Epithelial cell of esophagus (primary cell): ENCODE results near the gene ANTXRL.
"Not testable (repeated sequence)": the region's sequence is repeated elsewhere in the genome, so short reads cannot be mapped to it uniquely, and the experiment has no call there.

Source experiments
- DNase-seq: peaks from one replicate; pipeline ENCODE4 v3.0.0; 2010; ENCODE audit warnings: low read depth
- H3K4me3 ChIP-seq: 2 replicates; pipeline ENCODE4 v1.5.1; 2011; ENCODE audit warnings: mild to moderate bottlenecking, low read length, control low read depth
- CTCF ChIP-seq: IDR thresholded peaks from 2 replicates; pipeline ENCODE4 v1.5.1; 2011; ENCODE audit warnings: low read depth, mild to moderate bottlenecking, low read length, control low read depth, inconsistent platforms; ENCODE audit not compliant: insufficient read depth; ENCODE audit errors: missing control alignments

Gene ANTXRL

GRCh38 chr10:46296641-46297141 lies 9.9 kb downstream of the ANTXRL start:
- DNase-seq = no peak
- no peak for TF ChIP-seq CTCF
- H3K4me3 ChIP-seq = no peak overlapping the region

GRCh38 chr10:46297406-46298204 lies 10.8 kb downstream of the ANTXRL start:
- no peak overlapping the region for H3K4me3 ChIP-seq
- TF ChIP-seq CTCF = no peak
- DNase-seq = no peak

GRCh38 chr10:46298477-46299285 lies 11.9 kb downstream of the ANTXRL start:
- no peak for DNase-seq
- TF ChIP-seq CTCF = no peak
- no peak overlapping the region for H3K4me3 ChIP-seq

GRCh38 chr10:46299286-46299535 lies 12.4 kb downstream of the ANTXRL start:
- no peak overlapping the region for H3K4me3 ChIP-seq
- TF ChIP-seq CTCF = no peak
- no peak for DNase-seq

GRCh38 chr10:46299536-46300369 lies 13.0 kb downstream of the ANTXRL start:
- no peak for TF ChIP-seq CTCF
- H3K4me3 ChIP-seq = no peak overlapping the region
- no peak for DNase-seq

GRCh38 chr10:46300370-46300711 lies 13.5 kb downstream of the ANTXRL start:
- H3K4me3 ChIP-seq = not testable (repeated sequence)

GRCh38 chr10:46301056-46301645 lies 14.4 kb downstream of the ANTXRL start:
- TF ChIP-seq CTCF = no peak
- no peak for DNase-seq
- H3K4me3 ChIP-seq = no peak overlapping the region

More at GRCh38 chr10:46300370-46300711, 13.5 kb downstream of the ANTXRL start:
- not testable (repeated sequence) for DNase-seq
